AG09319 (cell line): ENCODE measurements around the gene RS1.

Experiments
- DNase-seq: peaks from one replicate; pipeline ENCODE4 v3.0.0-alpha.2; 2010; ENCODE audit warnings: low read depth; ENCODE audit errors: extremely low read depth
- TF ChIP-seq, protein P1 (sequence below): IDR thresholded peaks from 2 replicates; pipeline ENCODE4 v1.5.1; 2011; ENCODE audit warnings: low read depth, mild to moderate bottlenecking, inconsistent platforms, low read length, moderate library complexity

RS1 gene

DNA sequence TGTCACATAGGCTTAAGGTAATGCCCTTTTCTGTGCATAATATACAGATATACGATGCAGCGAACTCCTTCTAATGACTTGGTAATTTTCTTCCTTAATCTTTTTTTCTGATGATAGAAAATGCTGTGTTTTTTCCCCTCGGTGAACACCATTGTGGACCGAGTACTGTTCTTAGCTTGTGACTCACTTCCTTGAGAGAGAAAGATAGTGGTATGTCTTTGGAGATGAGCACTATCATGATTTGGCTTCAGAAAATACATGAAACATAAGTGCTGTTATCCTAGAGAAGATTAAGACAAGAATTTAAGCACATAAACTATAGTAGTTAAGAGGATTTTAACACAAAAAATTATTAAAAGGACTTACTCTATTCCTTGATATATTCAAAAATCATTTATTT, 63.9 kb downstream of the RS1 start:
- no peak for DNase-seq
- TF ChIP-seq, protein P1, sequence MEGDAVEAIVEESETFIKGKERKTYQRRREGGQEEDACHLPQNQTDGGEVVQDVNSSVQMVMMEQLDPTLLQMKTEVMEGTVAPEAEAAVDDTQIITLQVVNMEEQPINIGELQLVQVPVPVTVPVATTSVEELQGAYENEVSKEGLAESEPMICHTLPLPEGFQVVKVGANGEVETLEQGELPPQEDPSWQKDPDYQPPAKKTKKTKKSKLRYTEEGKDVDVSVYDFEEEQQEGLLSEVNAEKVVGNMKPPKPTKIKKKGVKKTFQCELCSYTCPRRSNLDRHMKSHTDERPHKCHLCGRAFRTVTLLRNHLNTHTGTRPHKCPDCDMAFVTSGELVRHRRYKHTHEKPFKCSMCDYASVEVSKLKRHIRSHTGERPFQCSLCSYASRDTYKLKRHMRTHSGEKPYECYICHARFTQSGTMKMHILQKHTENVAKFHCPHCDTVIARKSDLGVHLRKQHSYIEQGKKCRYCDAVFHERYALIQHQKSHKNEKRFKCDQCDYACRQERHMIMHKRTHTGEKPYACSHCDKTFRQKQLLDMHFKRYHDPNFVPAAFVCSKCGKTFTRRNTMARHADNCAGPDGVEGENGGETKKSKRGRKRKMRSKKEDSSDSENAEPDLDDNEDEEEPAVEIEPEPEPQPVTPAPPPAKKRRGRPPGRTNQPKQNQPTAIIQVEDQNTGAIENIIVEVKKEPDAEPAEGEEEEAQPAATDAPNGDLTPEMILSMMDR, result no peak

DNA sequence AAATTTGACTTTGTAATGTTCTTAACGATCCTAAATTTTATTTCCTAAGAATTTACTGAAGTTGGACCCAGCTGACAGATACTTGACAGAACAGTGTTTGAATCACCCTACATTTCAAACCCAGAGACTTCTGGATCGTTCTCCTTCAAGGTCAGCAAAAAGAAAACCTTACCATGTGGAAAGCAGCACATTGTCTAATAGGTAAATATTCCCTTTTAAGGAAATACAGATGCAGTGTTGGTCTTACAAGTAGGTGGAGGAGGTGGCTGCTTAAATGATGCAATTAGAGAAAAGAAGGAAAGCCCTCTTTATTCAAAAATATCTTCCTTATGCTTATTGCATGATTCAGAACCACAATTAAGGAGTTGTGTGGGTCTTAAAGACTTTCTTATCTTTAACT, 73.5 kb downstream of the RS1 start:
- TF ChIP-seq, protein P1, result no peak
- no peak for DNase-seq

DNA sequence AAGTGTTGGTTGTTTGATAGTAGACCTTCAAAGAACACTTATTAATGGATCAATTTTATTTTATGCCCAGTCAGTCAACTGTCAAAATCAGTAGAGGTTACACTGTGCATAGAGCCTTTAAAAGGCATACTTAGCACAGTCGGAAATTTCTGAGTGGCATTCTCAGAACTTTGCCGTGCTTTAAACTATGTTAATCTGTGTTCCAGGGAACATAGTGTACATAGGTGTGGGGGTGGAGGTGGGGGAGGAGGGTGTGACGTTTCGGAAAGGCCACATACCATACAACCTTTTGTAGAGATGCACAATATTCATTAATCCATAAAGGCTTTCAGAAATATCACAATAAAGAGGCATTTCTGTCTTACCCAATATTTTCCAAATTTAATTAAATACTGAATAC, 75.8 kb downstream of the RS1 start:
- TF ChIP-seq, protein P1, result no peak
- no peak for DNase-seq

DNA sequence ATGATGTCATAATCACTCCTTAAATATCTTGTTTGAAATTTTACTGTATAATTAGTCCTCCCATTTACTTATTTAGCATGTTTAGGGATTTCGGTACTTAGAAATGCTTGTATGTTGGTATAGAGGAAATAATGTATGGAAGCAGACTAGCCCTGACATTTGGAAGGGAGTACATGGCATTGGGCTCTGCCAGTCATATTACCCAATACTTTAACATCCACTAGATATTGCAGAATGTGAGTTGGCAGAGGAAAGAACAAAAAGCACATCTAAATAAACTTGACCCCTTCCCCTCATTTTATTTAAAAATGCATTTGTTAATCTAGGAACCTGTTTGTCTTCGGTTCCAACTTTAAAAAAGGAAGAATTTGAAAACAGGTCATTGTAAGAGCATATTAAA, 77.8 kb downstream of the RS1 start:
- TF ChIP-seq, protein P1, result no peak
- DNase-seq, result no peak

GRCh38 chrX:18591834-18592233, 80.1 kb downstream of the RS1 start:
- TF ChIP-seq, protein P1, result no peak
- no peak for DNase-seq
